ENCODE results near the gene KCTD16.
A peak's percentile ranks its signal among the peaks of the same experiment; 100 is the strongest.

Gene KCTD16

DNA sequence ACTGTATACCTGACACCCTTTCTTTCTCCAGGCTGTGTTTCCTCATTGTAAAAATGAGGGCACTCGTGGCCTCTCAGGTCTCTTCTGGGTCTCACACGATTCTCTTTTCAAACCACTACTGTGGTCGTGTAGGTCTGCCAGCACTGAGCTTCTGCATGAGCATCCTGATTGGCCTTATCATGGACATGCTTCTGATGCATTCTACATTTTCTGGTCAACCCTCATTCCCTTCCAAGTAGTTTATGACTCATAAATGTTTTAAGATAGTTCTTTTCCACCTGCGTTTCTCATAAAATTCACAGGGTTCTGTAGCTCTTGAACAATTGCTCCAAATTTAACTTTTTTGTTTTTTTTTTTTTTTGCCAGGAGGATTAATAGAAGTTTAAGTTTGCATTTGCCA lies 294.8 kb downstream of the KCTD16 start:
- DNase-seq, result no peak

DNA sequence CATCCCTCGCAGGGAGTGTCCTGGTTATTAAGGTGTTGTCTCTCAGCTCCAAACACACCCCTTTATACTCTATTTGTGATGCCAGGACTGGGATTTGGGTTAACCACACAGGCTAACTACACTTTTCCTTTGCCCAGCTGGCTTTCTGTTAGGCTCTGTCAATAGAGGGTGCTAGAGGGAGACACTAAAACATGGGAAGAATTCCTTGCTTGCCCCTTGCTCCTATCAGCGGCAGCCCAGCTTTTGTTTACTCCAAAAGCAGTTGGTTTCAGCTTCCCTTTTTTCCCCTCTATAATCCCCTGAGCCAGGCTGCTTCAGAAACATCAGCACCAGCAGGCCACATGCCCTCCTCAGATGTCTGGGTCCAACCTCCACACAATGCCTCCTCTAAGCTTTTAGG lies 297.1 kb downstream of the KCTD16 start:
- no peak for DNase-seq

GRCh38 chr5:144468571-144468970 lies 297.9 kb downstream of the KCTD16 start:
- DNase-seq, result no peak

- no peak for DNase-seq
These were observed 298.4 kb downstream of the KCTD16 start for GRCh38 chr5:144469106-144469505.

DNA sequence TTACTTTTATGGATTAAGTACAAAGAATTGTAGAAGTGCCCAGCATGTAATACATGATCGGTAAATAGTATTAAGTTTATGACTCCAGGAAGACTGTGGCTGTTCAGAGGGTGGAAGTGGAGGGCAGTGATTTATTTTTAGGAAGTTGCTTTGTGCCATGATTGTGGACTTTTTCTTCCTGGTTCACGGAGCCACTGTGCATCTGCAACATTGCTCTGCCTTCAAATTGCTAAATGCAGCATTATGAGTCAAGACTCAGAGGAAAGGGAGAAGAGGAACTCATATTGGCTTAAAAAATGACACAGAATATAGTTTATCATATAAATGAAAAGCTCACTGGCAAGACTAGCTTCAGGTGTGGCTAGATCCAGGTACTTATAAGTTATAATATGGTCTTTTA lies 301.5 kb downstream of the KCTD16 start:
- no peak for DNase-seq

DNA sequence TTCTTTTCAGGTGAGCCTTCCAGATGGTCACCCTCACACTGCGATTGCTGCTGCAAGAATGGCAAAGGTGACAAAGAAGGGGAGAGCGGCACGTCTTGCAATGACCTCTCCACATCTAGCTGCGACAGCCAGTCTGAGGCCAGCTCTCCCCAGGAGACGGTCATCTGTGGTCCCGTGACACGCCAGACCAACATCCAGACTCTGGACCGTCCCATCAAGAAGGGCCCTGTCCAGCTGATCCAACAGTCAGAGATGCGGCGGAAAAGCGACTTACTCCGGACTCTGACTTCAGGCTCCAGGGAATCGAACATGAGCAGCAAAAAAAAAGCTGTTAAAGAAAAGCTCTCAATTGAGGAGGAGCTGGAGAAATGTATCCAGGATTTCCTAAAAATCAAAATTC lies 303.0 kb downstream of the KCTD16 start:
- DNase-seq, result no peak

DNA sequence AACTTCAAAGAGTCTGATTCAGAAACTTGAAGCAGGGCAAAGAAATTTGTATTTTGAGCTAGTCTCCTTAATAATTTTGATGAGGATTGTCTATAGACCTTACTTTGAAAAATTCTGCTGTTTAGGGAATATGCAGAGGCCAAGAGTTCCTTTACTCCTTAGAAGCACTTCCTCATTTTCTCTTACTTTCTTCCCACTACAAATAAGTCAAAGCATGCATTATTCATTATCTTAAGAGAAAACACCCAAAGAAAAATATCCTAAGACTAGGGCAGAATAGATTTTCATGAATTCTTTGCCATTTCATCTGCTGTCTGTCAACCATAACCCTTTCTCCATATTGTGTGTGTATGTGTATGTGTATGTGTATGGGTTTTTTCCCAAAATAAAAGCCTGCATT lies 307.9 kb downstream of the KCTD16 start:
- no peak for DNase-seq

DNA sequence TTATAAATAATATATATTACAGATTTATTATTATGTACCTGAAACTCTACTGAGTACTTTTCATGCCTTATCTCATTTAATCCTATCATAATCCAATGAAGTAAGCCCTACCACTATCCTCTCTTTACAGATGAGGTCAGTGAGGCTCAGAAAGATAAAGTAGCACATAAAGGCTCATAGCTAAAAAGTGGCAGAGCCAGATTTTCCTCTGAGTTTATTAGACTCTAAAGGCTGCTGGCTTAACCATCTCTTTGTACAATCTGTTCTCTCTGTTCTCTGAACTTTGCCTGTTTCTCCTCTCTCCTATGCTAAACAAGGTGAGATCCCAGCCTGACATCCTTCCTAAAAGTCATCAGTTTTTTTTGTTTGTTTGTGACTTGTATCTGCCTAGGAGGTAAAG lies 311.2 kb downstream of the KCTD16 start:
- DNase-seq, result no peak

DNA sequence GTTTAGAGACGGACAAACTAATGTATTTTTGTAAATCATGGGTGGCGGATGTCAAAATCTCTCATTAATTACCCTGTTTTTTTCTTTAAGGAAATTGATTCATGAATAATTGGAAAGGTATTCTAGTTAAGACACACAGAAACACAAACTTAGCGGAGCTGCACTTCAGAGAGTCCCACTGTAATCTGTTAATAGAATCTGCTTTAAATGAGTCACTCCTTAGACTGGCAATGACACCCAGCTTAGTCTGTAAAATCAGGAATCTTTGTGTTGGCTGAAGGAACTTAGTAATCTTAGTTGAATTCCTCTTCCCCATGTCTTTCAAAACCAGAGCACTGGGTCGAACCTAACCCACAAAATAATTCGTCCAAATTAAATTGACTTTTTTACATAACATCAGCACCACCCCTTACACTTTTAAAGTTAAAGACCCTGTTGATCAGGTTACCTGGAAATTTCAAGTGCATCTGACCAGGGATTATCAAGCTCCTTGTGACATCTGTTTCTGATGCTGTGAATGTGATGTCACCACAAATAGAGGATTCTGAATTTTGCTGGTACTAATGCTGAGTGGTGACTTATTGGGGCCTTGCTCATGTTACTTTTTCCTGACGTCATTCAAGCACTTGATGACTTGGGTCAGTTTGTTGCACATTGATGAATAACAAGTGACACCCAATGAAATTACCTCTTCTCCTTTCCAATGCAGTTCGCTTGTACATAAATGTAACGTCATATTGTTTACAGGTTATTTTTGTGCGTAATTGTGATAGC lies 313.6 kb downstream of the KCTD16 start:
- peak; percentile 3 for DNase-seq

DNA sequence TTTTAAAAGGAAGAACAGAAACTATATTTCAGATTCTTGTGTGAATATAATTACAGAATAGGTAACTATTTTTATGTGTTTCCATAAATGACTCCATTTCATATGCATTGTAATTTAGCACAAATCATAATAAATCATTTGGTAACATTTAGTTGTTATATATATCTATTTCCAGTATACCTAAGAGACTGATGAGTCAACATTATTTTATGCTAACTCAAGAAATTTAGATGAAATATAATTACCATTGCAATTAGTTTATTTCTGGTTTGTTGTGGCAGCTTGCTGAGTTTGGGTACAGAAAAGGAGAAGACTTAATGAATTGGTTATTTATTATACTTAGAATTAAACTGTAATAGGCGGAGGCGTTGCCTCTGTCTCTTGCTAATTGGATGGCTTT lies 314.9 kb downstream of the KCTD16 start:
- no peak for DNase-seq

GRCh38 chr5:144487207-144487606 lies 316.5 kb downstream of the KCTD16 start:
- DNase-seq, result no peak

DNA sequence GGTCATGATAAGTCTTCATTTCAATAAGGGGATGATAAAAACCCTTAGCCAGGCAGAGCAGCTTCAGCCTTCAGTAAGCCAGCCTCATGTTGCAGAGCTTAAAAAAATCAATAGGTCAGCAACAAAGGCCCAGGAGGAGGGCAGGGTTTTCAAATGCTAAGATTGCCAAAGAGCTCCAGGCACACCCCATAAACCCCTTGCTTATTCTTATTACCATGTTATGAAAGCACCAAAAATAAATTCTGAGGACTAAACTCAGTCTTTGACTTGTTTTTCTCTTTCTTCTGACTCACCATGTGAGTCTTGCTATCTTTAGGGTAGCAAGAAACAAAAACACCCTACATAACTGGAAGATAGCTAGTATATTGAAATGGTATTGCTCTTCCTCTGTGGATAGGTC lies 317.1 kb downstream of the KCTD16 start:
- DNase-seq, result no peak

GRCh38 chr5:144503123-144503522 lies 332.4 kb downstream of the KCTD16 start:
- DNase-seq, result no peak

GRCh38 chr5:144504929-144505577 lies 334.4 kb downstream of the KCTD16 start:
- DNase-seq, result no peak

DNA sequence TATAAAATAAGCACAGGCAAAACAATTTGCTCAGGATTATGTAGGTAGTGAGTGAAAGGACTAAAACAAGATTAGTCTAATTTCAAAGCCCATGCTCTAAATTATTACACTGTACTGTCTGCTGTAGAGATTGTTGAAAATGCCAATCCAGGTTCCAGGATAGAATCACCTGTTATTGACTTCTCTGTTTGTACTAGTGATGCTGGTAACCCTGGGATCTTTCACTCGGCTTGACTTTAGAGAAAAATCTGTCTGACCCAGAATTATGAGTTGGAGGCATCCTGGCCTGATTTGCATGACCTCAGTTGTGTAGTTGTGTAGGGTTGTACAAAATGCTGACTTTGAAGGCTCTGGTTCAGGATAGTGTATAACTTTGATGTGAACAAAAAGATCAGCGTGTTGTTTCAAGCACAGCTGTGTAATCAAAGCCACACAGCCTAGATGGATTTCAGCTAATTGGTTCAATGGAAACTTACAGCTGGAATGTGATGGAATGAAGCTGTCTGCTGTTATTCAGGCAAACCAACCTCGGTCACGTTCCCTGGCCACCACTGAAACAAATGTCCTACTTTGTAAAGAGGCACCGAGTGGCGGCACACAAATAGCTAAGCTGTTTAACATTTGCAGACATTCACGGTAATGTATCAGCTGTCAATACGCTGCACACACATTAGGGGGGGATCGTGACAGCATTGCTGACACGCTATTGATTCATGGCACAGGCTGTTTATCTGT lies 340.3 kb downstream of the KCTD16 start:
- no peak for DNase-seq

DNA sequence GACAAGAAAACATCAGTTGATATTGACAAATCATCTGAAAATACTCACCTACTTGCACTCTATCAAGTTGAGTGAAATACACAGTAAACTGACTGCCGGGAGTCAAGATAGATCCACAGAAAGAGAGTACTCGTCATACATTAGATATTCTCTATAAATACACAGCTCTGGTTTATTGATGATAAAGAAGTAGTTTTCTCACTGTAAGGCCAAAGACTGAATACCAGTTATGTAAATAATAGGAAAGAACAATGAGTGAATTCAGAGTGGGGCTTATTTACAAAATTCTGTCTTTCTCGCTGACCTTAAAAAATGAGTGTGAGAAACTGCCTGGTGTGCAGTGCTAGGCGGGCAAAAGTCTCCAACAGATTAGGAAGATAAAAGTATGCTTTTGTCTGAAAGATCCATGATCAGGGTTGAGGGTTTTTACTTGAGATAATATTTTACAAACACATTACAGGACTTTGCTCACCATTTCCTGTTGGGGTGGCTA lies 341.0 kb downstream of the KCTD16 start:
- DNase-seq, result no peak

GRCh38 chr5:144522698-144523097 lies 352.0 kb downstream of the KCTD16 start:
- DNase-seq, result no peak

- no peak for DNase-seq
These were observed 354.3 kb downstream of the KCTD16 start for GRCh38 chr5:144525000-144525399.

- no peak for DNase-seq
These were observed 360.5 kb downstream of the KCTD16 start for GRCh38 chr5:144531188-144531587.

All from T1000 (cell line).